NCI-H2081 treated with DMSO at 0.1 percent for 48 hours (cell line): ENCODE data around the gene TAS2R8.
"Not testable (repeated sequence)": the region's sequence is repeated elsewhere in the genome, so short reads cannot be mapped to it uniquely, and the experiment has no call there.

Experiments
- DNase-seq: peaks from one replicate; lab custom pipeline; 2025; lab: John Stamatoyannopoulos, UW

Gene TAS2R8, protein sequence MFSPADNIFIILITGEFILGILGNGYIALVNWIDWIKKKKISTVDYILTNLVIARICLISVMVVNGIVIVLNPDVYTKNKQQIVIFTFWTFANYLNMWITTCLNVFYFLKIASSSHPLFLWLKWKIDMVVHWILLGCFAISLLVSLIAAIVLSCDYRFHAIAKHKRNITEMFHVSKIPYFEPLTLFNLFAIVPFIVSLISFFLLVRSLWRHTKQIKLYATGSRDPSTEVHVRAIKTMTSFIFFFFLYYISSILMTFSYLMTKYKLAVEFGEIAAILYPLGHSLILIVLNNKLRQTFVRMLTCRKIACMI

DNA sequence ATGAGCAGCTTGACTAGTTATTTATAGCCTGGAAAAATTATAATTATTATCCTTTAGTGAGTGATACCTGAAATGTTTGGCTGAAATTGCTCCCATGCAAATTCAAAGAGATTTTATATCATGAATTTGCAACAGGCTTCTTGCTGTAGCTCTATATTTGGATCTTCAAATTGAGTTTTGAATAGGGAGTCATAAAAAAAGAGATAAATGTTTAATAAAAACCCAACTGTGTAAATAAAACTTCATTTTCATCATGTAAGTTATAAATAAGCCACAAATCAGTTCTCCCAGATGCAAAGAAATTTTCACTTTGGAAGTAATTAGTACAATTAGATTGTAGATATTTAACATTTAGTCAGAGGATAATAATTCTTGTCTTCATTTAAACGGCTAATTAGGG lies at the start of gene TAS2R8:
TSS of gene TAS2R8 (minus strand) at position 101 of the 400 bp plus-strand sequence. CDS start 306 bp downstream, outside the sequence.
- no peak for DNase-seq

DNA sequence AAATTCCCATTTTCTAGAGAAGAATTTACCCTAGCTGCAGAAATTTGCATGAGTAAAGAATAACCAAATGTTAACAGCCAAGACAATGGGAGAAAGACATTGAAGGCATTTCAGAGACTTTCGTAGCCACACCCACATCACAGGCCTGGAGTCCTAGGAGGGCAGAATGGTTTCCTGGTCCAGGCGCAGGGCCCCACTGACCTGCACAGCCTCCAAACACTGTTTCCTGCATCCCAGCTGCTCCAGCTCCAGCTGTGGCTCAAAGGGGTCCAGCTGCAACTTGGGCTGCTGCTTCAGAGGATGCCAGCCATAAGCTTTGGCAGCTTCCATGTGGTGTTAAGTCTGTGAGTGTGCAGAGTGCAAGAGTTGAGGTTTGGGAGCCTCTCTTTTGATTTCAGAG lies 48.7 kb upstream of the TAS2R8 start:
- DNase-seq = no peak

DNA sequence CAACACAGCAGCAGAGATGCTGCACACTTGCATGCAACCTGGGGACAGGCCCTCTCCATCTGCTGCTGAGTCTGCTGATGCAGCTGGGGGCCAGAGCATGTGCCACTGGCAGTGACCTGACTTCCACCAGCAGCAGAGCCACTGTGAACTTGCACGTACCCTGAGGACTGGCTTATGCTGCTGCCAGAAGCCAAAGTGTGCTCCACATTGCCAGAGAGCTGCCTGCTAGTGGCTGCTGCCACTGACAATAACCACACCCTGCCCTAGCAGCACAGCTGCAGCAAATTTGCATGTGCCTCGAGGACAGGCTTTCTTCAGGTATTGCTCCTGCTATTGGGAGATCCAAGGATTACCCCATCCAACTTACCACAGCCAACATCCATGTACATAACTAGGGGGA lies 46.7 kb upstream of the TAS2R8 start:
- DNase-seq = no peak

DNA sequence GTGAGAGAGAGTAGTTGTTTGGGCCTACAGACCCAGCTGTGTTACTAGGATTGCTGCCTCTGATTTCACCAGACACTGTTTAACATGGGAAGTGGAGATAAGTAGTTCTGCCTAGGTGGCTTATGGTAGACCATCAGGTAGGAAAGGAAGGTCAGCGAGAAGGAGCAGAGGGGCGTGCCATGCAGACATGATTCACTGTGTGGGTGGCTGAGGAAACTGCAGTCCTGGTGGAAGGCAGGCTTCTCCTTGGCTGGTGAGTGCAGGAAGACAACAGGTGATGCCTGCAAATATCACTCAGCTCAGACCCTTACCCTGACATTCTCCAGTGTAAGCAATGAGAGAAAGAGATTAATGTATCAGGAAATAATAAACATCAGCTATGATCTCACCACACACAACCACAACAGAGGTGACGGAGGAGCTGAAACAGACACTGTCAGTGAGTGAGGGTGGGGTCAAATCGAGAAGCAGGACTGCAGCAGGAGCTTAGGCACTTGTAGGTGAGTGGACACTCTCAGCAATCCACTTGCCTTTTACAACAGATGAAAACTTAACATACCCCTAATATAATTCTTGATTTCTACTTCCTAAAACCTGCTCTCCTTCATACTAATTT lies 44.3 kb upstream of the TAS2R8 start:
- DNase-seq = no peak

DNA sequence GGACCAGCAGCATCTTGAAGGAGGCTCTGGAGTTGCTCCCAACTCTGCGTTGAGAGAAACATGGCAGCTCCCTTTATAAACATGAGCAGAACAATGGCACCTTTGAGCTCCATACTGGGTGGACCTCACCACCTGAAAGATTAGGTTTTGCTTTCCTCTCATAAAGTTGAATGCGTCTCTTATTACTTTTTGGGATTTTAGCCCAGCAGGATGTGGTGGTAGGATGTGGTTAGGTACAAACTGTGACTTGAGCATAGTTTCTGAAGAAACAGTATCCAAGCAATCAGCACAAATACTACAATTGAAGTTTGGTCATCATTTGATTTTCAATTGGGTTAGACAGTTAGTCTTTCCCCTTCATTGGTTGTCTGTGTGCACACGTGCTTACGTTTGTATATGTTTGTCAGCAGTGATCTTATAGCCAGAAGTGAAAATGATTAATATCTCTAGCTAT lies 42.4 kb upstream of the TAS2R8 start, which contains the start of gene PRR4:
TSS of gene PRR4 (minus strand) at position 51 of the 454 bp plus-strand sequence. CDS start at position 13, 38 bp downstream.
- no peak for DNase-seq

DNA sequence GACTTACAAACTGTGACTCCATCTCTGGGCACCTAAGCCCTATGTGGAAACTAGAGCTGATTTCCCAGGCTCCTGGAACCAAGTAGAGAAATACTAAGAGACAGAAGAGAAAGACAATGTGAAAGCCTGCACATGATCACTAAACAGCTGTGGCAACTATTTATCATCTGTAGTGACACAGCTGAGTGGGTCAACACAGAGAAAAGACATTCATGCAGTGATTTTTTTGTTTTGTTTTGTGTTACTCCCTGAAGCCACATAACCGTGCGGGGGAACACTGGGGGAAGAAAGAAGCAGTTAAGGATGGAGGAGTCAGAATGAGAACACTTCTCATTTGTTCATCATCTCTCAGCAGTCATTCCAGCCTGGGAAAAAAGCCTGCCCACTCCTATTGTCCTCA lies 40.7 kb upstream of the TAS2R8 start:
- no peak for DNase-seq

DNA sequence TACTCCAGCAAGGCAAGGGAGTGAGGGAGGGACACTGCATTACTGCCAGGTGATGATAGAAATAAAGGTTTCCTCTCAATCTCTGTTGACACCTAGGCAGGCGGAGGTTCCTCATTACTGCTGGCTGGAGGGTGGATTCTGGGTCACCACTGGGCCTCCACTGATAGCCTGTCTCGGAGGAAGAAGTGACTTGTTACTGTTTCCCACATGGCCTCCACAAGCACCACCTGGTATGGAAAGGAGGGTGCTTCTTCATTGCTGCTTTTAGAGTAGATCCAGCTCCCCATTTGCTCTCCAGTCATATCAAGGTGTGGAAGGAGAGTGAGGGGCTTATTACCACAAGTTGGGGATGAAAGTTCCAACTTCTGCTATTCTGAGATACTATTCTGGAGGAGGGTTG lies 35.8 kb upstream of the TAS2R8 start:
- no peak for DNase-seq

DNA sequence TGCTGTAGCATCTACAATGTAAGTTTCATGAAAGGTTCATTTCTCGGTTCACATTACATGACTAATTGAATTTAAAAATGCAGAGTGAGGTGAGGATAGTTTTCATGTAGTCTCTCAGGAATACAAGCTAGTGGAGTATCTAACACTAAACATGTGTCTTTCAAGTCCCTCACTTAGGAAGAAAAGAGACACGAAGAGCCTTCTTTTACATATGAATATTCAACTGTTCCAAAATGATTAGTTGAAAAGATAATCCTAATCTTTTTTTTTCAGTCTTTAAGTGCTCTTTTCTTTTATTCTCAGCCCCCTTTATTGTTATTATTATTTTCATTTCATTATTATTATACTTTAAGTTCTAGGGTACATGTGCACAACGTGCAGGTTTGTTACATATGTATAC lies 31.4 kb upstream of the TAS2R8 start:
- DNase-seq = no peak

DNA sequence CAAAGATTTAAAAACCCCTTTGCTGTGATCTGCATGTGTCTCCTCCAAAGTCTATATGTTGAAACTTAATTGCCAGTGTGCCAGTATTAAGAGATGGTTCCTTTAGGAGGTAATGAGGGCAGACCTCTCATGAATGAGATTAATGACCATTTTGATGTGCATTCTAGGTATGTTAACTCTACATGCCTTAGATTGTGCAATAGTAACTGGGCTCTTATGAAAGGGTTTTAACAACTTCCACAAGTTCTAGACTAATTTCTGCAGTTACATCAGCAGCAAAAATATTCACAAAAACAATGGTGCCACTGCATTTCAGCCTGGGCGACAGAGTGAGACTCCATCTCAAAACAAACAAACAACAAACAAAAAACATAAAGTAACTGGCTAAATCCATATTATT lies 22.9 kb upstream of the TAS2R8 start:
- no peak for DNase-seq

DNA sequence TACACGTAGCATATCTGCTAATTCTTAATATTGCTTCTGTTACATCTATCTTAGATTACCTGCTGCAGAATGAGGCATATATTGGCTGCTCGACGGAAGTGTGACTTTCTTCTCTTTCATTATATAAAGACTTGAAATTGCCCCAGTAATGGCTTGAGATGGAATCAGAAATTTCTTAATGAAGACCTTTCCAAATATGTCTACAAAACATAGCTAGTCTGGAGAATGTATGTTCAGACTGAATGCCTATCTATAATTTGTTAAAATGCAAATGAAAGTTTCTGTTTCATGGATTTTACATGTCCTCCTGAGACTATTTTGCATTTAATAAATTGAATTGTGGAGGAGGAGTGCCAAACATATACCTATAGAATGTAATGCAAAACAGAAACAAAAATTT lies 19.2 kb upstream of the TAS2R8 start, which contains the start of gene TAS2R10:
TSS of gene TAS2R10 (minus strand) at position 101 of the 400 bp plus-strand sequence. CDS start at position 12, 89 bp downstream.
- DNase-seq = no peak

DNA sequence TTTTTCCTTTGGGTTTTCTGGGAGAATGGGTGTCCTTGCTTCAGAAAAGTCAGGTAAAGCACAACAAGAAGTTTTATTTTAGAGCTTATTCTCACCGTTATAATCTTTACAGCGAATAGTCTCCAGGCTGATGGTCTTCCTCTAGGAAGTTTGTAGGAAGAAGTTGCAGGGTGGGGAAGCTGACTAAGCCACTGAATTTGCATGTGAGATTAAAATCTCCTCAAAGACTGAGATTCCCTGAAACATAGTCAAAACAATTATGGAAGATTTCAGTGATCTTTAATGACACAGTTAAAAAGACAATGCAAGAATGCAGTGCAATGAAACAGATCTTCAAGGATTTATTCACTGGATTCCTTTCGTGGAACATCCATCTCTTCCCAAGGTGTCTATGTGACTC lies 17.9 kb upstream of the TAS2R8 start:
- no peak for DNase-seq

DNA sequence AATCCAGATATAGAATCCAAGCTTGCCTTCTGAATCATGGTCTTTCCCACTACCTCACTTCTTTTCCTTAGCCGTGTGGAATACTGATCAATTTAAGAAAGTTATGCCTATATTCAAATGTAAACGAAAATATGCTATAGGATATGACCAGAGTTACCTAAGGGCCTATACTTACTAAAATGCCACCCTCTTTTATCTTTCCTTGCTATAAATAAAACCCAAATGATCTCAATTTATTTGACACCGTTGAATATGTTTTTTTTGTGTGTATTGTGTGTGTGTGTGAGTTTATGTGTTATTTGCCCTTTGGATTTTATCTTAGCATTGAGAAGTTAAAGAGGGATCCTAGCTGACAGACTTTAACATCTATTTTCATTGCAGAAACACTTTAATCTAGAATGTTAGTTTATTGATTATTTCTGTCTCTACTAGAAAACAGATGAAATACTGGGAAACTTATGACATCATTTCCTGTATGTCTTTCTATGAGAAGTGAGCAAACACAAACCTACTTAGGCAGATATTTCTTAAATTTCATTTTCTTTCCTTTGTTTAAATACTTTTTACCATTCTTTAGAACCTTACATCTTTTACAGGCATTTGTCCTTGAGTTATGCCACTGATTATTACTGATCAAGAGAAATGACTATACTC lies 4.9 kb upstream of the TAS2R8 start:
- DNase-seq = no peak

DNA sequence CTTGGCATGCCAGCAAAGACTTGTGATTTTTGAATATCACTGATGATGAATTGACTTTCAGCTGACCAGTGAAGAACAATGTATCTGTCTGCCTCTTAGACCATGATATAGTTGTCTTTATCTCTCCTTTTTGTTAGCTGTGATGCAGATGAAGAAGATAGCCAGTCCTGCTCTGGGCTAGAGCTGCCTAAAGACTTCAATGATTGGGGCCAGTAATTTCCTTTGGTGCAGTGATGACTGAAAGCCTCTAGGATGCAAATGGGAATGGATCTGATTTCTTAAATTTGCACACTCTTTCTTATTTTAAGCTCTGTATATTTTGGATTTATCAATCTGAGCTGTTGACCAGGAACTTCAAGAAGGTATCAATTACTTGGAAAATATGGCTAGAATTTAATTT lies 3.0 kb upstream of the TAS2R8 start, which contains the start of gene TAS2R9:
TSS of gene TAS2R9 (minus strand) at position 101 of the 400 bp plus-strand sequence. CDS start at position 8, 93 bp downstream.
- DNase-seq = no peak

DNA sequence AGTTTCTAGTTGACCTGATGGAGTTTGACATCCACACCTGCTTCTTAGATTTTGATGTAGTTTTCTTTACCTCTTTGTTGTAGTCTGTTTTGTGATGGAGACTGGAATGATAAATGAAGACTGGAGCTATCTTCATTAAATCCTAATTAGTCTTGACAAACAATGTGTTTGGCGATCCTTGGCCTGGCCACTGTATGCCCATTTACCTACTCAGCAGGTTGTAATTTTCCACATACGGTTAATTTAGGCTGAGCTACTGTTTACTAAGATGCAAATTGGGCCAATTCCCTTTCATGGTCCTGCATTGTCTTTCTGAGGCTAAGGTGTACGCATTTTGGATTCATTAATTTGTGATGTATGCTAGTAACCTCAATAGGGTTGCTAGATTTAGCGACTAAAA lies 4.5 kb downstream of the TAS2R8 start, which contains the start of gene TAS2R7:
TSS of gene TAS2R7 (minus strand) at position 41 of the 400 bp plus-strand sequence. CDS start 57 bp downstream, outside the sequence.
- no peak for DNase-seq

DNA sequence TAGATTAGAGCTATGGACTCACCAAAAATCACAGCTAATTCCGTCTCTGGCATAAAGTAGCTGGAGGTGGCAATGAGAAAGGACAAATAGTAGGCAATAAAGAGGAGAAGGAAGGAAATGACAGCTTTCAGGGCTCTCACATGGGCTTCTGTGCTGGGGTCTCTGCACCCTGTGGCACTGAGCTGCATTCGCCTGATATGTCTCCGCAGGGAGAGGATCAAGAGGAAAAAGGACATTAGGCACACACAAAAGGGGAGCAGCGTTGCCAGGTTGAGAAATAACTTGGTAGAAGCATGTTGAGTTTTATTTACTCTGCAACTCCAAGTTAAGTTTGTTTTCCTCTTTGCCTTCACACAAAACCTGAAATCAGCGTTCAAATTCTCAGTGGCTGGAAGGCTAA lies 5.3 kb downstream of the TAS2R8 start:
- no peak for DNase-seq

DNA sequence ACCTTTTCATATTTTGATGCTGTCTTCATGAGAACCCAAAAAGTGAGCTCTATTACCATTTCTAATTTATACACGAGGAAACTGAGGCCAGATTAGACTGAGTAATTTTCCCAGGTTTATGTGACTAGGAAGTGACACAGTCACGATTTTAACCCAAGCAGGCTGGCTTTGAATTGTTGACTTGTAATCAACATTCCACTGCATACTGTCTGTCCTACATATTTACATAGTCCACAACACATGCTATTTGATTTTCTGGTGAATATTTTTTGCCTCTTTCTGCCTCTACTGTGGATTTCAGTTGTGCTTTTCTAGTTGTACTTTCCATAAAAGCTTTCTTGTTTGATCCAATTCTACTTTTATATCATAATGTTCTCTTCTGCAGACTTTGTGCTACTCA lies 12.9 kb downstream of the TAS2R8 start:
- DNase-seq = no peak

DNA sequence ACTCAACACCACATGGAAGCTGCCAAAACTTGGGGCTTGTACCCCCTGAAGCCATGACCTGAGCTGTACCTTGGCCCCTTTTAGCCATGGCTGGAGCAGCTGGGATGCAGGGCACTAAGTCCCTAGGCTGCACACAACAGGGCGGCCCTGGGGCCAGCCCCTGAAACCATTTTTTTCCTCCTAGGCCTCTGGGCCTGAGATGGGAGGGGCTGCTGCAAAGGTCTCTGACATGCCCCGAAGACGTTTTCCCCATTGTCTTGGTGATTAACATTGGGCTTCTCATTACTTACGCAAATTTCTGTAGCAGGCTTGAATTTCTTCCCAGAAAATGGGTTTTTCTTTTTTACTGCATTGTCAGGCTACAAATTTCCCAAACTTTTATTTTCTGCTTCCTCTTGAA lies 15.3 kb downstream of the TAS2R8 start:
- not testable (repeated sequence) for DNase-seq

DNA sequence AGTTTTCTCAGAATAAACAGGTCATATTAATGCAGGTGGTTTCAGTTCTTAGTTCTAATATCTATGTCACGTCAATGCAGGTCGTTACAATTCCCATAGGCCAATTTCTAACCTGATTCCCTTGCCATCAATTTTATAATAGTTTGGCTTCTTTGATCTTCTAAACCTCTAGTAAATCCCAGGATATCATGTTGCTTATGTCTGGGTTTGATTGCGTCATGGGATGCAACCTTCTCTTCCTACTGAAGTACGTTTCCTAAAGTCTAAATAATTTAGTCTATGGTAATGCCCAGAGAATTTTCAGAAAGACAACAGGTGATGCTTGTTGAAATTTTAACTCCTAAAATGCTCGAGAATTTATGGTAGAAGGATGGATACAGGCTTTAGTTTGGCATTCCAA lies 23.8 kb downstream of the TAS2R8 start:
- DNase-seq = no peak

DNA sequence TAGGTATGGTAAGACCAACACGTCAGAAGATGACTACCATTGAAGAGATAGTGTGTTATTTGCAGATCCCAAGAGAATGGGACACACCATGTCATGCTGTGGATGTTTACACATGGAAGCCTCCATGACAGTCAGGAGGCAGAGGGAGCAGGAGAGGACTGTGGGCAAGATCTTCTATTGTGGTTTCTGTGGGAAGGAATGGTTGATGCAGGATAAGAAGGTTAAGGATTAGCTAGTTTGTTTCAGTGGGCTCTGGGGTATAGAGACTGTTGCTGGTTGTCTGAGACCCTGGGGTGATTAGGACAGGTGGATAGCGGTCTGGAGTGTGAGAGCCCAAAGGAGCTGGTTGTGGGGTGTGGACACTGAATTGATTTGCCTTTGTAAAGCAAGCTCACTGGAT lies 28.0 kb downstream of the TAS2R8 start:
- DNase-seq = no peak

DNA sequence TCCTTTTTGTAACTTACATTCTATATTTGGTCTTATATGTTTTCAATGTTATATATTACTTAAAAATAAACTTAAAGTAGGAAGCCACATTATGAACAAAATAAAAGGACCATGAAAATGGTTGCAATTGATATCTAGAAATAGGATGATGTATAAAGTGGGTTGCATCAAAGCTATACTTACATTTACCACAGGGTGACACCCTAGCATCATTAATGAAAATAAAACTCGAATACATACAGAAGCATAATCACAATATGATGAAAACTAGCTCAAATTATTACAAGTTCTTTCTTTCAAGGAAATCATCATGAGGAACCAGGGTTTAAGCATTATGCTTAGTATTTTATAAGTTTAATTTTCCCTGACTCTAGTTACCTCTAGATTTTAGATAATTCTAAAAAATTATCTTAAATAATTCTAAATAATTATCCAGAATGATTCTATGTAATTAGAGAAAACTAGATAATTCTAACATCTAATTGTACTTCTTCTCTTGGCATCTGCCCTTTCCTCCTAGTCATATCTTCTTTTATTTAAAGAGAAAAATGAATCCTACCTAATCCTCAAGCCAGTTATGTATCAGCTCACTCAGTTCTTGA lies 35.9 kb downstream of the TAS2R8 start:
- no peak for DNase-seq

DNA sequence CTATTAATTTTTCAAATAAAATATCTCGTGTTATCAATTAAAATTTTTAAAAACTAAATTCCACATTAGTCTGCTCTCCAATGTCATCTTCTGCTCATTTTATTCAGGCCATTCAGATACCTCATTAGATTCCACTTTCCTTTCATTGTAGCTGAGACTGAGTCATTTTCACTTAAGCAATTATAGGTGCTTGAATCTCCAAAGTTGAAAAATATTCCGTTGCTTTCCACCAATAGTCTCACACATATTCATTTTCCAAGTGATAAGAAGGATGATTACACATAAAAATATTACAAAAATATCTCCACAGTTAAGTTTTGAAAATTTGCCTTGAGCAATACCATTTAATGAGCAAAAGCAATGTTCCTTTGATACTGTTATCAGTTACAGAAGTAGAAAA lies 47.4 kb downstream of the TAS2R8 start:
- no peak for DNase-seq

DNA sequence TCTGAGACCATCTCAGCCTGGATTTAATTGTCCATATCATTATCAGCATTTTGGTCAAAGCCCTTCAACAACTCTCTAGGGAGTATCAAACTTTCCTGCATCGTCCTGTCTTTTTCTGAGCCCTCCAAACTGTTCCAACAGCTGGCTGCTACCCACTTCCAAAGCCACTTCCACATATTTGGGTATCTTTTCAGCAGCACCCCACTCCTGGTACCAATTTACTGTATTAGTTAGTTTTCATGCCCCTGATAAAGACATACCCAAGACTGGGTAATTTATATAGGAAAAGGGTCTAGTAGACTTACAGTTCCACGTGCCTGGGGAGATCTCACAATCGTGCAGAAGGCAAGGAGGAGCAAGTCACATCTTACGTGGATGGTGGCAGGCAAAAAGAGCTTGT lies 50.9 kb downstream of the TAS2R8 start:
- no peak for DNase-seq
